HCT116 (cell line): Measurements from ENCODE around the gene C17orf114.

Experiments used
- ATAC-seq: fragments of 200-7000 bp; cut with Tn5 transposase; 2 replicates; pipeline ENCODE4 v1.9.1; 2020; ENCODE audit warnings: mild to moderate bottlenecking, moderate library complexity
- BruUV-seq: library from RNA; stranded (reverse); fragments of 400-500 nt; replicated peaks from 2 replicates; lab custom pipeline; 2021; lab: Mats Ljungman, UMichigan
- CTCF ChIA-PET: fragments of 300-600 bp; sonication (Branson Sonifier 250); formaldehyde crosslinking; loops from one replicate; lab custom pipeline; 2021; ENCODE audit warnings: antibody characterized with exemption; lab: Charles Lee
- POLR2A ChIA-PET: fragments of 300-600, 350-600 bp; sonication (Branson Sonifier 250); formaldehyde crosslinking; loops from one replicate; lab custom pipeline; 2021; ENCODE audit warnings: antibody characterized with exemption; lab: Charles Lee
- RAD21 ChIA-PET, 2 experiments: fragments of 300-600 bp; sonication (Branson Sonifier 250); formaldehyde crosslinking; loops; one replicate each; lab custom pipeline; 2023; ENCODE audit warnings: low total read pairs in 2 of 2; ENCODE audit not compliant: uncharacterized antibody in 2 of 2, unreplicated experiment in 2 of 2, low non-redundant PET in 1 of 2; lab: Charles Lee
- DNase-seq: peaks from one replicate; pipeline ENCODE4 v3.0.0-alpha.2; 2010; ENCODE audit warnings: low read depth, low spot score
- H2AFZ ChIP-seq: fragments of 200-600 bp; shearing (Covaris generic), sonication (generic); 2 replicates; pipeline ENCODE4 v1.6.1; 2017; ENCODE audit warnings: low read depth, mixed run types, mixed read lengths, antibody characterized with exemption, low read length; ENCODE audit not compliant: poor library complexity, severe bottlenecking
- H3K27ac ChIP-seq: 2 replicates; pipeline ENCODE4 v1.5.1; 2012; ENCODE audit warnings: low read depth, low read length
- H3K27me3 ChIP-seq: fragments of 200-600 bp; sonication (generic); 2 replicates; pipeline ENCODE4 v1.6.1; 2016; ENCODE audit warnings: mixed run types, low read length, mixed read lengths; ENCODE audit not compliant: insufficient read depth
- H3K36me3 ChIP-seq, 2 experiments: fragments of 200-500 bp in 1 of 2; fragments of 200-600 bp in 1 of 2; sonication (Bioruptor generic) in 1 of 2; sonication (generic) in 1 of 2; 2 replicates each; pipeline versions ENCODE4 v1.5.1 to v1.6.1; 2014 to 2016; ENCODE audit warnings: low read length in 2 of 2, inconsistent platforms in 1 of 2, mixed read lengths in 1 of 2, mixed run types in 1 of 2; ENCODE audit not compliant: insufficient read depth in 2 of 2, control insufficient read depth in 1 of 2
- H3K4me1 ChIP-seq, 2 experiments: fragments of 200-600 bp in 1 of 2; sonication (generic) in 1 of 2; 2 replicates each; pipeline versions ENCODE4 v1.5.1 to v1.6.1; 2012 to 2017; ENCODE audit warnings: low read length in 2 of 2, inconsistent platforms in 1 of 2, mild to moderate bottlenecking in 1 of 2, mixed read lengths in 1 of 2, mixed run types in 1 of 2, moderate library complexity in 1 of 2; ENCODE audit not compliant: insufficient read depth in 2 of 2, control insufficient read depth in 1 of 2
- H3K4me2 ChIP-seq: fragments of 200-600 bp; sonication (generic); 2 replicates; pipeline ENCODE4 v1.6.1; 2017; ENCODE audit warnings: mixed run types, low read length, mixed read lengths
- H3K4me3 ChIP-seq, 2 experiments: fragments of 200-600 bp in 1 of 2; sonication (generic) in 1 of 2; replicated peaks in 1 of 2; 2 replicates each; pipeline ENCODE4 v1.5.1; 2011 to 2016; ENCODE audit warnings: low read length in 2 of 2, control low read depth in 1 of 2, low read depth in 1 of 2, mild to moderate bottlenecking in 1 of 2, mixed read lengths in 1 of 2, mixed run types in 1 of 2
- H3K79me2 ChIP-seq: fragments of 200-600 bp; sonication (generic); 2 replicates; pipeline ENCODE4 v1.6.1; 2017; ENCODE audit warnings: mild to moderate bottlenecking, mixed run types, low read length, moderate library complexity, mixed read lengths; ENCODE audit not compliant: insufficient read depth
- H3K9ac ChIP-seq: fragments of 200-600 bp; sonication (generic); 2 replicates; pipeline ENCODE4 v1.6.1; 2016; ENCODE audit warnings: low read length, mixed read lengths
- H3K9me2 ChIP-seq: fragments of 200-600 bp; sonication (generic), shearing (Covaris generic); 2 replicates; pipeline ENCODE4 v1.6.1; 2017; ENCODE audit warnings: mixed run types, mild to moderate bottlenecking, moderate library complexity; ENCODE audit not compliant: insufficient read depth
- H3K9me3 ChIP-seq, 2 experiments: fragments of 200-500 bp in 1 of 2; fragments of 200-600 bp in 1 of 2; sonication (Bioruptor generic) in 1 of 2; sonication (generic) in 1 of 2; 2 replicates each; pipeline ENCODE4 v1.6.1; 2014 to 2017; ENCODE audit warnings: low read length in 2 of 2, mixed read lengths in 2 of 2, inconsistent platforms in 1 of 2, low read depth in 1 of 2, mild to moderate bottlenecking in 1 of 2, mixed run types in 1 of 2, moderate library complexity in 1 of 2; ENCODE audit not compliant: control insufficient read depth in 1 of 2, insufficient read depth in 1 of 2
- H4K20me1 ChIP-seq: fragments of 200-600 bp; sonication (generic), shearing (Covaris generic); 2 replicates; pipeline ENCODE4 v1.6.1; 2017; ENCODE audit warnings: mixed run types, mild to moderate bottlenecking, moderate library complexity; ENCODE audit not compliant: insufficient read depth
- ATF3 ChIP-seq: IDR thresholded peaks from 2 replicates; pipeline ENCODE4 v1.6.1; 2012
- CBX3 ChIP-seq: IDR thresholded peaks from 2 replicates; pipeline ENCODE4 v1.6.1; 2012; ENCODE audit warnings: low read depth
- CEBPB ChIP-seq: IDR thresholded peaks from 2 replicates; pipeline ENCODE4 v1.6.1; 2012; ENCODE audit warnings: low read depth
- CTCF ChIP-seq, 3 experiments: fragments of 200-600 bp in 1 of 3; sonication (generic) in 1 of 3; IDR thresholded peaks in 2 of 3; conservative IDR thresholded peaks in 1 of 3; 2 replicates each; pipeline ENCODE4 v1.5.1; 2012 to 2017; ENCODE audit warnings: low read depth in 2 of 3, low read length in 2 of 3, antibody characterized with exemption in 1 of 3, borderline replicate concordance in 1 of 3, control low read depth in 1 of 3, mild to moderate bottlenecking in 1 of 3, mixed read lengths in 1 of 3, mixed run types in 1 of 3, moderate library complexity in 1 of 3; ENCODE audit not compliant: insufficient read depth in 1 of 3
- ELF1 ChIP-seq: IDR thresholded peaks from 2 replicates; pipeline ENCODE4 v1.6.1; 2012; ENCODE audit warnings: low read depth, borderline replicate concordance
- EZH2 ChIP-seq: fragments of 200-600 bp; sonication (generic); IDR thresholded peaks from 2 replicates; pipeline ENCODE4 v1.6.1; 2017; ENCODE audit warnings: antibody characterized with exemption, mixed run types
- EZH2phosphoT487 ChIP-seq: fragments of 200-600 bp; IDR thresholded peaks from 2 replicates; pipeline ENCODE4 v1.6.1; 2018; ENCODE audit warnings: antibody characterized with exemption, borderline replicate concordance
- JUND ChIP-seq: IDR thresholded peaks from 2 replicates; pipeline ENCODE4 v1.6.1; 2012
- MAX ChIP-seq: IDR thresholded peaks from 2 replicates; pipeline ENCODE4 v1.6.1; 2012
- POLR2A ChIP-seq: IDR thresholded peaks from 2 replicates; pipeline ENCODE4 v1.7.0; 2011; ENCODE audit warnings: borderline replicate concordance; ENCODE audit not compliant: insufficient read depth, insufficient read length; ENCODE audit errors: extremely low read depth
- POLR2AphosphoS5 ChIP-seq: IDR thresholded peaks from 2 replicates; pipeline ENCODE4 v1.6.1; 2011; ENCODE audit warnings: mild to moderate bottlenecking, low read depth, low read length, moderate library complexity
- RAD21 ChIP-seq: IDR thresholded peaks from 2 replicates; pipeline ENCODE4 v1.6.1; 2012; ENCODE audit warnings: low read depth, mild to moderate bottlenecking
- REST ChIP-seq: IDR thresholded peaks from 2 replicates; pipeline ENCODE4 v1.6.1; 2012; ENCODE audit warnings: low read depth
- SIN3A ChIP-seq: IDR thresholded peaks from 2 replicates; pipeline ENCODE4 v1.6.1; 2012; ENCODE audit warnings: low read depth
- SRF ChIP-seq: IDR thresholded peaks from 2 replicates; pipeline ENCODE4 v1.6.1; 2012; ENCODE audit warnings: low read depth
- TCF7L2 ChIP-seq: IDR thresholded peaks from 2 replicates; pipeline ENCODE4 v1.7.0; 2011; ENCODE audit warnings: borderline replicate concordance, inconsistent platforms; ENCODE audit not compliant: insufficient read depth, insufficient read length; ENCODE audit errors: extremely low read depth
- YY1 ChIP-seq: IDR thresholded peaks from 2 replicates; pipeline ENCODE4 v1.6.1; 2011; ENCODE audit warnings: low read length, low read depth, moderate library complexity, mild to moderate bottlenecking; ENCODE audit not compliant: insufficient replicate concordance; ENCODE audit errors: extremely low read depth
- ZBTB33 ChIP-seq: IDR thresholded peaks from 2 replicates; pipeline ENCODE4 v1.6.1; 2011; ENCODE audit warnings: mild to moderate bottlenecking, low read length, moderate library complexity; ENCODE audit not compliant: insufficient replicate concordance; ENCODE audit errors: extremely low read depth
- ZFX ChIP-seq: fragments of 450-650 bp; IDR thresholded peaks from 2 replicates; pipeline ENCODE4 v1.6.1; 2017
- ZNF274 ChIP-seq: fragments of 200-500 bp; sonication (Bioruptor generic); IDR thresholded peaks from 2 replicates; pipeline ENCODE4 v1.6.1; 2014; ENCODE audit warnings: mild to moderate bottlenecking, low read depth, low read length, inconsistent platforms
- intact Hi-C: fragments of 100-400 bp; cut with micrococcal nuclease; formaldehyde crosslinking; loops from 2 replicates; pipeline ENCODE4 v1.10.0; 2022

The C17orf114 gene

GRCh38 chr17:4753392-4753791 is 48.7 kb downstream of the C17orf114 start:
- Histone ChIP-seq H3K27me3 (0 out of 2 replicates have a peak, but pooled peaks cover 5% of the 10 kb centered on the region), H3K4me2 (no peak overlapping the region), H2AFZ (no peak overlapping the region), H3K9me2 (no peaks in the 10 kb centered on the region), H3K4me3 (no peak overlapping the region), H3K4me1 (no peaks in the 10 kb centered on the region), H3K9ac (no peak overlapping the region), H3K79me2 (no peaks in the 10 kb centered on the region), H4K20me1 (no peaks in the 10 kb centered on the region), H3K36me3 (no peaks in the 10 kb centered on the region), H3K27ac (no peak overlapping the region), H3K9me3 (no peaks in the 10 kb centered on the region)
- no TSS peak for BruUV-seq
- DNase-seq (no peak), ATAC-seq (no peak)
- ChIA-PET POLR2A (no interaction called here), CTCF (no interaction called here), RAD21 (interaction anchor here in 1 of 2 experiments (0.7 kb wide), 1 partner anchor 108 kb away, joined by 3 read pairs; no protein-coding TSS in a partner anchor)
- TF ChIP-seq POLR2AphosphoS5: no peak
- no peak for TF ChIP-seq POLR2A
- no peak for TF ChIP-seq SIN3A
- TF ChIP-seq CEBPB: no peak
- no peak for TF ChIP-seq ZNF274
- no peak for TF ChIP-seq MAX
- TF ChIP-seq ATF3: no peak
- TF ChIP-seq ELF1: no peak
- TF ChIP-seq CTCF (IDR thresholded peaks at IDR 0.05 in 2 of 3, conservative IDR thresholded peaks at IDR 0.05 in 1 of 3; ENCODE audit: borderline replicate concordance in 1 of 3, insufficient read depth in 1 of 3, low read depth in 2 of 3, low read length in 2 of 3): no peak
- TF ChIP-seq YY1: no peak
- TF ChIP-seq ZFX: no peak
- no peak for TF ChIP-seq EZH2
- no peak for TF ChIP-seq JUND
- TF ChIP-seq CBX3: no peak
- no peak for TF ChIP-seq ZBTB33
- TF ChIP-seq TCF7L2: no peak
- no peak for TF ChIP-seq SRF
- no peak for TF ChIP-seq REST
- TF ChIP-seq RAD21: no peak
- no peak for TF ChIP-seq EZH2phosphoT487
- intact Hi-C loops: no loop called here
